ENCODE data around the gene SAFB. TPM values are rescaled to one million over a fixed set of nuclear protein-coding genes. Genes with fewer than 3 reads are reported as not detected.

Gene SAFB
- total RNA-seq, 1 donor from 2014 or later = 139 TPM

GRCh38 chr19:5669212-5669611 is 46.3 kb downstream of the SAFB start:
- no peak overlapping the region for H3K27ac Mint-ChIP-seq
- H3K36me3 Mint-ChIP-seq = peaks cover 36% of the 10 kb centered on the region
- H3K4me3 Mint-ChIP-seq = no peak overlapping the region

GRCh38 chr19:5671600-5671999 is 48.7 kb downstream of the SAFB start:
- no peaks in the 10 kb centered on the region for H3K9me3 Mint-ChIP-seq
- H3K4me3 Mint-ChIP-seq = no peak overlapping the region
- H3K4me1 Mint-ChIP-seq = peaks cover 4% of the 10 kb centered on the region
- H3K27ac Mint-ChIP-seq = no peak overlapping the region
- TF ChIP-seq, protein P1, sequence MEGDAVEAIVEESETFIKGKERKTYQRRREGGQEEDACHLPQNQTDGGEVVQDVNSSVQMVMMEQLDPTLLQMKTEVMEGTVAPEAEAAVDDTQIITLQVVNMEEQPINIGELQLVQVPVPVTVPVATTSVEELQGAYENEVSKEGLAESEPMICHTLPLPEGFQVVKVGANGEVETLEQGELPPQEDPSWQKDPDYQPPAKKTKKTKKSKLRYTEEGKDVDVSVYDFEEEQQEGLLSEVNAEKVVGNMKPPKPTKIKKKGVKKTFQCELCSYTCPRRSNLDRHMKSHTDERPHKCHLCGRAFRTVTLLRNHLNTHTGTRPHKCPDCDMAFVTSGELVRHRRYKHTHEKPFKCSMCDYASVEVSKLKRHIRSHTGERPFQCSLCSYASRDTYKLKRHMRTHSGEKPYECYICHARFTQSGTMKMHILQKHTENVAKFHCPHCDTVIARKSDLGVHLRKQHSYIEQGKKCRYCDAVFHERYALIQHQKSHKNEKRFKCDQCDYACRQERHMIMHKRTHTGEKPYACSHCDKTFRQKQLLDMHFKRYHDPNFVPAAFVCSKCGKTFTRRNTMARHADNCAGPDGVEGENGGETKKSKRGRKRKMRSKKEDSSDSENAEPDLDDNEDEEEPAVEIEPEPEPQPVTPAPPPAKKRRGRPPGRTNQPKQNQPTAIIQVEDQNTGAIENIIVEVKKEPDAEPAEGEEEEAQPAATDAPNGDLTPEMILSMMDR (IDR thresholded peaks at IDR 0.05; ENCODE audit: unreplicated experiment) = no peak
- no peak for DNase-seq (ENCODE audit: low spot score in 2 of 2, unreplicated experiment in 2 of 2)
- no peaks in the 10 kb centered on the region for H3K27me3 Mint-ChIP-seq (ENCODE audit: low read depth)
- H3K36me3 Mint-ChIP-seq = peaks cover 18% of the 10 kb centered on the region

More at GRCh38 chr19:5669212-5669611, 46.3 kb downstream of the SAFB start:
- Mint-ChIP-seq H3K27me3 (ENCODE audit: low read depth) (no peaks in the 10 kb centered on the region), H3K9me3 (no peaks in the 10 kb centered on the region), H3K4me1 (peaks cover 4% of the 10 kb centered on the region)
- DNase-seq (ENCODE audit: low spot score in 2 of 2, unreplicated experiment in 2 of 2) = no peak
- TF ChIP-seq, protein P1 (IDR thresholded peaks at IDR 0.05; ENCODE audit: unreplicated experiment) = no peak

DNA sequence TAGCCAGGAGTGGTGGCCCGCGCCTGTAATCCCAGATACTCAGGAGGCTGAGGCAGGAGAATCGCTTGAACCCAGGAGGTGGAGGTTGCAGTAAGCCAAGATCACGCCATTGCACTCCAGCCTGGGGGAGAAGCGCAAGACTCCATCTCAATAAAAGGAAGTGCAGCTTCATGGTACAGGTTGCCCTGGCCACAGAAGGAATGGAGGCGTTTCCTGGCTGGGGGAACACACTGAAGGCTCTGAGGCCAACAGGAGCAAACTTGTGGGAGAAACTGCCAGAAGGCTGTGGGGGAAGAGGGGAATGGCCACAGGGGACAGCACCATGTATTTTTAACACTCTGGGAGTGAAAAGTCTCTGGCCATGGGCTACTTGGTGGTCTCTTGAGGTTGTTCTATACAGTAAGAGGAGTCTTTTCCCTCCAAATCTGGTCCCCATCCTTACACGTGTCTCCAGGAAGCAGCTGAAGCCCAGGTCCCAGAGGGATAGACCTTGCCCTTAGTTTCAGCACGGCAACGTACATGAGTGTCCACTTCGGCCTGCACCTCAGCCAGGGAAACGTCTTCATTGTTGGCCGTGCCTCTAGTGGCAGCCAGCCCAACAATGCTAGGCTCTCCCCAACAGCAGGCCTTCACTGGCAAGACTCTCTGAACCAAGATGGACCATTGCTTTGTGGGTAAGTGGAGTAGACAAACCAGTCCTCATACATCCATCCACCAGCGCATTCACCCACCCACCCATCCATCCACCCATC is 50.0 kb downstream of the SAFB start:
- Mint-ChIP-seq H3K36me3 (peaks cover 13% of the 10 kb centered on the region), H3K4me3 (no peak overlapping the region), H3K27me3 (ENCODE audit: low read depth) (no peaks in the 10 kb centered on the region), H3K27ac (no peak overlapping the region), H3K9me3 (no peaks in the 10 kb centered on the region), H3K4me1 (peaks cover 2% of the 10 kb centered on the region)
- DNase-seq (ENCODE audit: low spot score in 2 of 2, unreplicated experiment in 2 of 2) = no peak
- TF ChIP-seq, protein P1 (IDR thresholded peaks at IDR 0.05; ENCODE audit: unreplicated experiment) = no peak

DNA sequence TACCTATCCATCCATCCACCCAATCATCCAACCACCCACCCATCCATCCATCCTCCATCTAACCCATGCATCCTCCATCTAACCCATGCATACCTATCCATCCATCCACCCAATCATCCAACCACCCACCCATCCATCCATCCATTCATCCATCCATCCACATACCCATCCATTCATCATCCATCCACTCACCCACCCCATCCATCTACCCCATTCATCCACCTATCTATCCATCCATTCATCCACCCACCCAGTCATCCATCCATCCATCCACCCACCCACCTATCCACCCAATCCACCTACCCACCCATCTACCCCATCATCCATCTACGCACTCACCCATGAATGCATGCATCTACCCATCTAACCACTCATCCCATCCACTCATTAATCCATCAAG is 50.9 kb downstream of the SAFB start:
- H3K4me3 Mint-ChIP-seq = no peak overlapping the region
- no peak overlapping the region for H3K27ac Mint-ChIP-seq
- no peaks in the 10 kb centered on the region for H3K9me3 Mint-ChIP-seq

DNA sequence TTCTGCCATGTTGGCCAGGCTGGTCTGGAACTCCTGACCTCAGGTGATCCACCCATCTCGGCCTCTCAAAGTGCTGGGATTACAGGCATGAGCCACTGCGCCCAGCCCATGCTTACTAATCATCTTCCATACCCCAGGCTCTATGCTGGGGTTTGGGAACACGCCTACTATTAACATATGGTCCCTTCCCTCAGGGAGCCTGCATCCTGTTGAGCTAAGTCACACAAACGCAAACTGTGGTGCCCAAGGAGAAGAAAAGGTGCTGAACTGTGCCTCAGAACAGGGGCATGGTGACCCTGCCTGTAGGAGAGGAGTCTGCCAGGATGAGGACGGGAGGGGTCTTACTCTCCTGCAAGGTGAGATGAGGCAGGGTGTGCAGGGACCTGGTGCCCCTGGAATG is 51.8 kb downstream of the SAFB start:
- H3K4me3 Mint-ChIP-seq = no peak overlapping the region
- no peaks in the 10 kb centered on the region for H3K9me3 Mint-ChIP-seq
- H3K36me3 Mint-ChIP-seq = peaks cover 6% of the 10 kb centered on the region
- TF ChIP-seq, protein P1 (IDR thresholded peaks at IDR 0.05; ENCODE audit: unreplicated experiment) = no peak
- H3K27me3 Mint-ChIP-seq (ENCODE audit: low read depth) = no peaks in the 10 kb centered on the region
- DNase-seq (ENCODE audit: low spot score in 2 of 2, unreplicated experiment in 2 of 2) = no peak
- H3K4me1 Mint-ChIP-seq = peaks cover 7% of the 10 kb centered on the region
- no peak overlapping the region for H3K27ac Mint-ChIP-seq

More for the DNA sequence above, 50.9 kb downstream of the SAFB start:
- H3K36me3 Mint-ChIP-seq = peaks cover 11% of the 10 kb centered on the region
- H3K27me3 Mint-ChIP-seq (ENCODE audit: low read depth) = no peaks in the 10 kb centered on the region
- TF ChIP-seq, protein P1 (IDR thresholded peaks at IDR 0.05; ENCODE audit: unreplicated experiment) = no peak
- no peak for DNase-seq (ENCODE audit: low spot score in 2 of 2, unreplicated experiment in 2 of 2)
- H3K4me1 Mint-ChIP-seq = no peaks in the 10 kb centered on the region
